ENCODE measurements around the gene DGKZ. TPM values are rescaled to one million over a fixed set of nuclear protein-coding genes. Genes with fewer than 3 reads are reported as not detected.
"Not testable (repeated sequence)": the region's sequence is repeated elsewhere in the genome, so short reads cannot be mapped to it uniquely, and the experiment has no call there.

Gene DGKZ
- polyA plus RNA-seq, 3 donors: 30.4 to 217 (median 33.4) TPM

GRCh38 chr11:46302866-46303265 is 44.4 kb upstream of the DGKZ start:
- Histone ChIP-seq H3K9ac (ENCODE audit: insufficient read depth, low read length, poor library complexity, severe bottlenecking) (no peak overlapping the region), H3K4me1 (ENCODE audit: control insufficient read depth in 1 of 2, insufficient read depth in 2 of 2, low read length in 2 of 2) (peaks cover 46 to 54% of the 10 kb centered on the region in 2 donors), H2AFZ (ENCODE audit: insufficient read depth, low read depth, low read length, poor library complexity, severe bottlenecking) (no peak overlapping the region), H3K4me3 (replicated peaks in 1 of 3; ENCODE audit: low read depth in 2 of 3, low read length in 3 of 3) (no peak overlapping the region), H4K20me1 (ENCODE audit: insufficient read depth, low read length) (no peaks in the 10 kb centered on the region), H3K27ac (ENCODE audit: low read depth in 1 of 2, low read length in 2 of 2) (peak overlapping the region; percentile 20 to 26), H3K9me3 (replicated peaks in 1 of 2; ENCODE audit: control insufficient read depth in 1 of 2, insufficient read depth in 1 of 2, low read length in 2 of 2) (no peaks in the 10 kb centered on the region), H3K27me3 (ENCODE audit: control insufficient read depth in 2 of 2, insufficient read depth in 2 of 2, low read length in 2 of 2) (peaks cover 0 to under 1% of the 10 kb centered on the region in 2 donors), H3K36me3 (replicated peaks in 1 of 2; ENCODE audit: control insufficient read depth in 1 of 2, insufficient read depth in 2 of 2, low read length in 2 of 2) (no peaks in the 10 kb centered on the region), H3K4me2 (replicated peaks; ENCODE audit: extremely low read depth, low read length, poor library complexity, severe bottlenecking) (no peak overlapping the region), H3K79me2 (ENCODE audit: insufficient read depth, low read length) (no peaks in the 10 kb centered on the region)
- peak overlapping the region in 6 of 7 donors; percentile 37 to 92 (median 86) for H3K27ac Mint-ChIP-seq
- peak; percentile 64 to 70 (median 66) for DNase-seq
- peaks cover 0 to 7% (median 5%) of the 10 kb centered on the region in 3 donors for H3K27me3 Mint-ChIP-seq (ENCODE audit: low read depth in 3 of 3)
- H3K4me3 Mint-ChIP-seq: no peak overlapping the region
- intact Hi-C loops (cut with micrococcal nuclease): no loop called here
- peaks cover 0 to 10% (median 0%) of the 10 kb centered on the region in 7 donors for H3K9me3 Mint-ChIP-seq
- WGBS (ENCODE audit: insufficient coverage): 19% methylated on average over 6 of the region's 7 CpGs
- no peak for TF ChIP-seq CTCF (IDR thresholded peaks at IDR 0.05)
- H3K4me1 Mint-ChIP-seq: peaks cover 41% of the 10 kb centered on the region
- peaks cover 0 to 6% of the 10 kb centered on the region in 2 donors for H3K36me3 Mint-ChIP-seq

GRCh38 chr11:46304036-46304435 is 43.2 kb upstream of the DGKZ start:
- 100% methylated on average over 7 of the region's 12 CpGs for WGBS (ENCODE audit: insufficient coverage)
- H3K36me3 ChIP-seq (replicated peaks in 1 of 2; ENCODE audit: control insufficient read depth in 1 of 2, insufficient read depth in 2 of 2, low read length in 2 of 2); H4K20me1 ChIP-seq (ENCODE audit: insufficient read depth, low read length); H3K9me3 ChIP-seq (replicated peaks in 1 of 2; ENCODE audit: control insufficient read depth in 1 of 2, insufficient read depth in 1 of 2, low read length in 2 of 2); H3K4me3 ChIP-seq (replicated peaks in 1 of 3; ENCODE audit: low read depth in 2 of 3, low read length in 3 of 3); H3K27ac ChIP-seq (ENCODE audit: low read depth in 1 of 2, low read length in 2 of 2); H3K27me3 ChIP-seq (ENCODE audit: control insufficient read depth in 2 of 2, insufficient read depth in 2 of 2, low read length in 2 of 2); H3K9ac ChIP-seq (ENCODE audit: insufficient read depth, low read length, poor library complexity, severe bottlenecking); H3K27me3 Mint-ChIP-seq (ENCODE audit: low read depth in 3 of 3); intact Hi-C loops (cut with micrococcal nuclease); H3K4me2 ChIP-seq (replicated peaks; ENCODE audit: extremely low read depth, low read length, poor library complexity, severe bottlenecking); H3K36me3 Mint-ChIP-seq; H3K9me3 Mint-ChIP-seq; H3K79me2 ChIP-seq (ENCODE audit: insufficient read depth, low read length); H2AFZ ChIP-seq (ENCODE audit: insufficient read depth, low read depth, low read length, poor library complexity, severe bottlenecking); H3K4me3 Mint-ChIP-seq; DNase-seq: not testable (repeated sequence)
- H3K27ac Mint-ChIP-seq: peak overlapping the region in 2 of 7 donors; percentile 13 to 40
- H3K4me1 Mint-ChIP-seq: peaks cover 35% of the 10 kb centered on the region
- H3K4me1 ChIP-seq (ENCODE audit: control insufficient read depth in 1 of 2, insufficient read depth in 2 of 2, low read length in 2 of 2): peaks cover 43 to 52% of the 10 kb centered on the region in 2 donors

Data from CD14-positive monocyte (primary cell).